BE2C (cell line): ENCODE measurements around the gene BRI3BP.
A peak's percentile ranks its signal among the peaks of the same experiment; 100 is the strongest.
"Not testable (repeated sequence)": the region's sequence is repeated elsewhere in the genome, so short reads cannot be mapped to it uniquely, and the experiment has no call there.

Source experiments
- DNase-seq: peaks from one replicate; pipeline ENCODE4 v3.0.0-alpha.2; 2020
- H3K27me3 ChIP-seq: fragments of 250-450 bp; sonication (Bioruptor Pico); 2 replicates; pipeline ENCODE4 v1.5.1; 2020; ENCODE audit warnings: mild to moderate bottlenecking
- H3K36me3 ChIP-seq: fragments of 250-450 bp; sonication (Bioruptor Pico); 2 replicates; pipeline ENCODE4 v1.5.1; 2020; ENCODE audit warnings: mild to moderate bottlenecking
- H3K4me1 ChIP-seq: fragments of 250-450 bp; sonication (Bioruptor Pico); 2 replicates; pipeline ENCODE4 v1.5.1; 2020
- H3K4me3 ChIP-seq: 2 replicates; pipeline ENCODE4 v1.5.1; 2011; ENCODE audit warnings: low read depth, low read length
- H3K9me3 ChIP-seq: fragments of 250-450 bp; sonication (Bioruptor Pico); 2 replicates; pipeline ENCODE4 v1.5.1; 2020
- CTCF ChIP-seq: IDR thresholded peaks from 2 replicates; pipeline ENCODE4 v1.5.1; 2012; ENCODE audit warnings: mild to moderate bottlenecking, low read depth, low read length

The BRI3BP gene

GRCh38 chr12:125029761-125030358 is 36.4 kb downstream of the BRI3BP start:
- H3K9me3 ChIP-seq: no peaks in the 10 kb centered on the region
- no peaks in the 10 kb centered on the region for H3K4me1 ChIP-seq
- no peak for DNase-seq
- no peak for TF ChIP-seq CTCF
- H3K36me3 ChIP-seq: no peaks in the 10 kb centered on the region
- no peak overlapping the region for H3K4me3 ChIP-seq
- no peaks in the 10 kb centered on the region for H3K27me3 ChIP-seq

- H3K4me1 ChIP-seq, H3K27me3 ChIP-seq, H3K36me3 ChIP-seq, H3K4me3 ChIP-seq, H3K9me3 ChIP-seq, DNase-seq: not testable (repeated sequence)
Observed at GRCh38 chr12:125031471-125031870, 38.0 kb downstream of the BRI3BP start.

GRCh38 chr12:125032466-125033152 is 39.2 kb downstream of the BRI3BP start:
- Histone ChIP-seq H3K27me3 (no peaks in the 10 kb centered on the region), H3K4me1 (no peaks in the 10 kb centered on the region), H3K36me3 (no peaks in the 10 kb centered on the region)

GRCh38 chr12:125033288-125033687 is 39.8 kb downstream of the BRI3BP start:
- no peaks in the 10 kb centered on the region for H3K9me3 ChIP-seq
- no peaks in the 10 kb centered on the region for H3K4me1 ChIP-seq
- H3K36me3 ChIP-seq: no peaks in the 10 kb centered on the region
- DNase-seq: no peak
- TF ChIP-seq CTCF: no peak
- no peaks in the 10 kb centered on the region for H3K27me3 ChIP-seq
- no peak overlapping the region for H3K4me3 ChIP-seq

More at GRCh38 chr12:125032466-125033152, 39.2 kb downstream of the BRI3BP start:
- DNase-seq: no peak
- Histone ChIP-seq H3K4me3 (no peak overlapping the region), H3K9me3 (no peaks in the 10 kb centered on the region)
- no peak for TF ChIP-seq CTCF

GRCh38 chr12:125038976-125039625 is 45.7 kb downstream of the BRI3BP start:
- H3K27me3 ChIP-seq: no peaks in the 10 kb centered on the region
- no peaks in the 10 kb centered on the region for H3K4me1 ChIP-seq
- no peaks in the 10 kb centered on the region for H3K36me3 ChIP-seq
- H3K4me3 ChIP-seq: no peak overlapping the region
- DNase-seq: no peak
- H3K9me3 ChIP-seq: no peaks in the 10 kb centered on the region
- 0 out of 2 replicates have a peak, but pooled peaks have one; percentile 9 for TF ChIP-seq CTCF

GRCh38 chr12:125049093-125049458 is 55.6 kb downstream of the BRI3BP start:
- Histone ChIP-seq H3K4me3 (peak overlapping the region; percentile 75), H3K9me3 (no peaks in the 10 kb centered on the region), H3K27me3 (no peaks in the 10 kb centered on the region), H3K4me1 (no peaks in the 10 kb centered on the region), H3K36me3 (no peaks in the 10 kb centered on the region)
- TF ChIP-seq CTCF: no peak
- no peak for DNase-seq
